Iris pigment epithelial cell (primary cell): ENCODE data around the gene BPI.
"Not testable (repeated sequence)": the region's sequence is repeated elsewhere in the genome, so short reads cannot be mapped to it uniquely, and the experiment has no call there.

Experiments
- DNase-seq: peaks from one replicate; pipeline ENCODE4 v3.0.0-alpha.2; 2011; ENCODE audit warnings: low read depth

Gene BPI

GRCh38 chr20:38304845-38305447 lies 990 bp downstream of the BPI start:
- peak; percentile 47 for DNase-seq

GRCh38 chr20:38305541-38305940 lies 1.6 kb downstream of the BPI start:
- DNase-seq = no peak

- no peak for DNase-seq
Measured at GRCh38 chr20:38306379-38306778, 2.4 kb downstream of the BPI start.

GRCh38 chr20:38307371-38308046 lies 3.6 kb downstream of the BPI start:
- peak; percentile 93 for DNase-seq

- peak; percentile 67 for DNase-seq
Measured at GRCh38 chr20:38308047-38308438, 4.1 kb downstream of the BPI start.

- DNase-seq = no peak
Measured at GRCh38 chr20:38308447-38308846, 4.5 kb downstream of the BPI start.

GRCh38 chr20:38311091-38311490 lies 7.1 kb downstream of the BPI start:
- no peak for DNase-seq

- DNase-seq = no peak
Measured at GRCh38 chr20:38311491-38311890, 7.5 kb downstream of the BPI start.

GRCh38 chr20:38313676-38314075 lies 9.7 kb downstream of the BPI start:
- DNase-seq = no peak

- not testable (repeated sequence) for DNase-seq
Measured at GRCh38 chr20:38314350-38314749, 10.4 kb downstream of the BPI start.

GRCh38 chr20:38315290-38315966 lies 11.5 kb downstream of the BPI start:
- DNase-seq = peak; percentile 18

- DNase-seq = no peak
Measured at GRCh38 chr20:38316341-38316740, 12.4 kb downstream of the BPI start.

- no peak for DNase-seq
Measured at GRCh38 chr20:38317422-38317821, 13.5 kb downstream of the BPI start.

GRCh38 chr20:38320221-38320620 lies 16.3 kb downstream of the BPI start:
- DNase-seq = no peak

GRCh38 chr20:38321959-38322598 lies 18.1 kb downstream of the BPI start:
- DNase-seq = peak; percentile 77

GRCh38 chr20:38324159-38324558 lies 20.2 kb downstream of the BPI start:
- DNase-seq = no peak

GRCh38 chr20:38325167-38325566 lies 21.2 kb downstream of the BPI start:
- no peak for DNase-seq

- no peak for DNase-seq
Measured at GRCh38 chr20:38325905-38326304, 21.9 kb downstream of the BPI start.

- no peak for DNase-seq
Measured at GRCh38 chr20:38326309-38326708, 22.4 kb downstream of the BPI start.

- no peak for DNase-seq
Measured at GRCh38 chr20:38330638-38331037, 26.7 kb downstream of the BPI start.

GRCh38 chr20:38331245-38331644 lies 27.3 kb downstream of the BPI start:
- no peak for DNase-seq

- no peak for DNase-seq
Measured at GRCh38 chr20:38331814-38332213, 27.9 kb downstream of the BPI start.

GRCh38 chr20:38334016-38334415 lies 30.1 kb downstream of the BPI start:
- no peak for DNase-seq
